ENCODE results near the gene PTPRJ.

- TF ChIP-seq, protein P1, sequence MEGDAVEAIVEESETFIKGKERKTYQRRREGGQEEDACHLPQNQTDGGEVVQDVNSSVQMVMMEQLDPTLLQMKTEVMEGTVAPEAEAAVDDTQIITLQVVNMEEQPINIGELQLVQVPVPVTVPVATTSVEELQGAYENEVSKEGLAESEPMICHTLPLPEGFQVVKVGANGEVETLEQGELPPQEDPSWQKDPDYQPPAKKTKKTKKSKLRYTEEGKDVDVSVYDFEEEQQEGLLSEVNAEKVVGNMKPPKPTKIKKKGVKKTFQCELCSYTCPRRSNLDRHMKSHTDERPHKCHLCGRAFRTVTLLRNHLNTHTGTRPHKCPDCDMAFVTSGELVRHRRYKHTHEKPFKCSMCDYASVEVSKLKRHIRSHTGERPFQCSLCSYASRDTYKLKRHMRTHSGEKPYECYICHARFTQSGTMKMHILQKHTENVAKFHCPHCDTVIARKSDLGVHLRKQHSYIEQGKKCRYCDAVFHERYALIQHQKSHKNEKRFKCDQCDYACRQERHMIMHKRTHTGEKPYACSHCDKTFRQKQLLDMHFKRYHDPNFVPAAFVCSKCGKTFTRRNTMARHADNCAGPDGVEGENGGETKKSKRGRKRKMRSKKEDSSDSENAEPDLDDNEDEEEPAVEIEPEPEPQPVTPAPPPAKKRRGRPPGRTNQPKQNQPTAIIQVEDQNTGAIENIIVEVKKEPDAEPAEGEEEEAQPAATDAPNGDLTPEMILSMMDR (IDR thresholded peaks at IDR 0.05; ENCODE audit: poor library complexity) = no peak
- no peak for TF ChIP-seq EZH2 (IDR thresholded peaks at IDR 0.05; ENCODE audit: borderline replicate concordance)
- TF ChIP-seq EZH2phosphoT487 (IDR thresholded peaks at IDR 0.05; ENCODE audit: low read depth, severe bottlenecking, unreplicated experiment) = no peak
These were observed 183.2 kb downstream of the PTPRJ start for GRCh38 chr11:48163360-48164100.

Data from hepatocyte (in vitro differentiated cells).